K562 (cell line): Measurements from ENCODE around the gene MAST3. TPM values are rescaled to one million over a fixed set of nuclear protein-coding genes. Genes with fewer than 3 reads are reported as not detected.

Experiments used
- GTF2F1 ChIP-seq: IDR thresholded peaks from 2 replicates; pipeline ENCODE4 v1.6.1; 2011; ENCODE audit warnings: low read depth, low read length, improper control_type of control experiment
- HDAC8 ChIP-seq: fragments of 450-650 bp; IDR thresholded peaks from 2 replicates; pipeline ENCODE4 v1.6.1; 2016; ENCODE audit warnings: mild to moderate bottlenecking, missing genetic modification characterization, moderate library complexity, missing compliant biosample characterization
- MIER1 ChIP-seq: fragments of 450-650 bp; IDR thresholded peaks from 2 replicates; pipeline ENCODE4 v1.6.1; 2016; ENCODE audit warnings: antibody characterized with exemption, mild to moderate bottlenecking, low read depth
- POLR3A ChIP-seq: IDR thresholded peaks from 2 replicates; pipeline ENCODE4 v1.6.1; 2011; ENCODE audit warnings: borderline replicate concordance, mild to moderate bottlenecking, moderate library complexity; ENCODE audit not compliant: insufficient read length, insufficient read depth; ENCODE audit errors: extremely low read depth
- PTBP1 ChIP-seq: fragments of 200-400 bp; formaldehyde crosslinking; IDR thresholded peaks from 2 replicates; pipeline ENCODE4 v1.6.1; 2017; ENCODE audit warnings: low read depth, low read length
- TAF15 ChIP-seq: fragments of 200-400 bp; formaldehyde crosslinking; IDR thresholded peaks from 2 replicates; pipeline ENCODE4 v1.6.1; 2017; ENCODE audit warnings: mild to moderate bottlenecking, low read depth, low read length, moderate library complexity
- YY1 ChIP-seq, 3 experiments: IDR thresholded peaks; 2 replicates each; pipeline ENCODE4 v1.6.1; 2011; ENCODE audit warnings: low read length in 2 of 3, mild to moderate bottlenecking in 2 of 3, moderate library complexity in 2 of 3, borderline replicate concordance in 1 of 3, control low read depth in 1 of 3, low read depth in 1 of 3; ENCODE audit not compliant: insufficient read depth in 3 of 3, insufficient replicate concordance in 2 of 3, control insufficient read depth in 1 of 3, insufficient read length in 1 of 3; ENCODE audit errors: extremely low read depth in 1 of 3
- polyA plus RNA-seq, 8 experiments: library from polyadenylated mRNA; depleted of rRNA in 4 of 8; stranded (reverse) in 5 of 8; unstranded in 3 of 8; fragments of >200 nt; fragmentation: Nextera tagmentation in 2 of 8; fragmentation: Illumina TruSeq in 1 of 8; extraction: Ambion mirVana in 2 of 8; extraction: Trizol in 1 of 8; gene quantifications; 2 replicates each; pipeline versions ENCODE4 v1.2.1 to v1.2.3, GENCODE V29; 2011 to 2014; ENCODE audit warnings: inconsistent platforms in 1 of 8, missing spikeins in 1 of 8
- total RNA-seq, 7 experiments: library from RNA; depleted of rRNA in 6 of 7; stranded (reverse); fragments of >200 nt in 6 of 7; fragmentation: Illumina TruSeq in 2 of 7; extraction: Trizol in 2 of 7; gene quantifications; 2 replicates each; pipeline versions ENCODE4 v1.2.1 to v1.2.3, GENCODE V29; 2011 to 2021; ENCODE audit warnings: low replicate concordance in 1 of 7
- TF ChIP-seq, protein P1 (sequence below): fragments of 450-650 bp; conservative IDR thresholded peaks from 2 replicates; pipeline ENCODE4 v1.6.1; 2016; ENCODE audit warnings: missing genetic modification characterization, low read depth, mild to moderate bottlenecking, missing compliant biosample characterization, moderate library complexity
- TF ChIP-seq, protein P2 (sequence below): sonication (generic); formaldehyde crosslinking; IDR thresholded peaks from 2 replicates; pipeline ENCODE4 v1.8.0; 2022; ENCODE audit warnings: missing genetic modification reagents, mild to moderate bottlenecking, borderline replicate concordance
- TF ChIP-seq, protein P3 (sequence below): sonication (generic); formaldehyde crosslinking; IDR thresholded peaks from 2 replicates; pipeline ENCODE4 v1.8.0; 2023; ENCODE audit warnings: missing genetic modification reagents, mild to moderate bottlenecking, borderline replicate concordance
- TF ChIP-seq, protein P4 (sequence below): fragments of 450-650 bp; formaldehyde crosslinking; IDR thresholded peaks from 2 replicates; pipeline ENCODE4 v1.4.0; 2022; ENCODE audit warnings: missing genetic modification characterization
- TF ChIP-seq, protein P5 (sequence below): sonication (generic); formaldehyde crosslinking; IDR thresholded peaks from 2 replicates; pipeline ENCODE4 v1.8.1; 2023; ENCODE audit warnings: mild to moderate bottlenecking, missing genetic modification reagents

The MAST3 gene
- total and polyA plus RNA-seq, 9 of the 15 experiments (the other 6 are each of a cell fraction or from before 2014, with no cell fraction given) = 0.94 to 9.9 (median 2.4) TPM

DNA sequence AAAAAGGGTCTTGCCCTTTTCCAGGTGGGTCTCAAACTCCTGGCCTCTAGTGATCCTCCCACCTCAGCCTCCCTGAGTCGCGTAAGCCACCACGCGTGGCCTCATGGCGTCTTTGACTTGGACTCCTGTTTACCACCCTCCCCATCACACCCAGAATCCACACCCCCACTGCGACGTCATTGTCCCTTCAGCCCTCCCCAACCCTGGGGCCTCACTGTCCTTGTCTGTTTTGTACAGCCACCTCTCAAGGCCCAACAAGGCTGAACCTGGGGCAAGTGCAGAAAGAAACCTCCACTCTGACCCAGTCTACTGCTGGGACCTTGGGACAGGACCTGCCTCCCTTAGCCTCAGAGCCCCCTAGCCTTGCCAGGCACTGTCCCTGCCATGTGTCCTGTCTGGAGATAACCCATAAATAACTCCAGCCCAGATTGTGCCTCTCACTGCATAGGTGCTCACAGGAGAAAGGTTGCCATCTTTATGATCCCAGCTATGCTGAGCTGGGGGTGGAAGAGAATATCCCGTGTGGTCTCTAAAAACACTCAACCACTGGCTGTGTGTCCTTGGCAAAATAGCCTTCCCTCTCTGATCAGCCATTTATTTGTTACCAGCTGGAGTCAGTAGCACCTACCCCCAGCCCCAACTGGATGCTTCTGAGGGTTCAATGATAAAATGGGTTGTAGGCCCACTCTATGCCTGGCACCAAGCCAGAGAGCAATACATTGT is 74.2 kb downstream of the MAST3 start (continued):
- TF ChIP-seq, protein P1, sequence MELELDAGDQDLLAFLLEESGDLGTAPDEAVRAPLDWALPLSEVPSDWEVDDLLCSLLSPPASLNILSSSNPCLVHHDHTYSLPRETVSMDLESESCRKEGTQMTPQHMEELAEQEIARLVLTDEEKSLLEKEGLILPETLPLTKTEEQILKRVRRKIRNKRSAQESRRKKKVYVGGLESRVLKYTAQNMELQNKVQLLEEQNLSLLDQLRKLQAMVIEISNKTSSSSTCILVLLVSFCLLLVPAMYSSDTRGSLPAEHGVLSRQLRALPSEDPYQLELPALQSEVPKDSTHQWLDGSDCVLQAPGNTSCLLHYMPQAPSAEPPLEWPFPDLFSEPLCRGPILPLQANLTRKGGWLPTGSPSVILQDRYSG (tag) = no peak
- TF ChIP-seq MIER1 (0 out of 2 replicates have a peak, but pooled peaks have one; percentile 39), GTF2F1 (no peak), PTBP1 (peak; percentile 76; the same call in 1 of the 2 replicates), POLR3A (no peak), YY1 (IDR thresholded peaks at IDR 0.05; ENCODE audit: borderline replicate concordance in 1 of 3, control insufficient read depth in 1 of 3, extremely low read depth in 1 of 3, insufficient read depth in 3 of 3, insufficient read length in 1 of 3, insufficient replicate concordance in 2 of 3, low read depth in 1 of 3, low read length in 2 of 3) (no peak), TAF15 (no peak), HDAC8 (tag) (no peak)
- TF ChIP-seq, protein P2, sequence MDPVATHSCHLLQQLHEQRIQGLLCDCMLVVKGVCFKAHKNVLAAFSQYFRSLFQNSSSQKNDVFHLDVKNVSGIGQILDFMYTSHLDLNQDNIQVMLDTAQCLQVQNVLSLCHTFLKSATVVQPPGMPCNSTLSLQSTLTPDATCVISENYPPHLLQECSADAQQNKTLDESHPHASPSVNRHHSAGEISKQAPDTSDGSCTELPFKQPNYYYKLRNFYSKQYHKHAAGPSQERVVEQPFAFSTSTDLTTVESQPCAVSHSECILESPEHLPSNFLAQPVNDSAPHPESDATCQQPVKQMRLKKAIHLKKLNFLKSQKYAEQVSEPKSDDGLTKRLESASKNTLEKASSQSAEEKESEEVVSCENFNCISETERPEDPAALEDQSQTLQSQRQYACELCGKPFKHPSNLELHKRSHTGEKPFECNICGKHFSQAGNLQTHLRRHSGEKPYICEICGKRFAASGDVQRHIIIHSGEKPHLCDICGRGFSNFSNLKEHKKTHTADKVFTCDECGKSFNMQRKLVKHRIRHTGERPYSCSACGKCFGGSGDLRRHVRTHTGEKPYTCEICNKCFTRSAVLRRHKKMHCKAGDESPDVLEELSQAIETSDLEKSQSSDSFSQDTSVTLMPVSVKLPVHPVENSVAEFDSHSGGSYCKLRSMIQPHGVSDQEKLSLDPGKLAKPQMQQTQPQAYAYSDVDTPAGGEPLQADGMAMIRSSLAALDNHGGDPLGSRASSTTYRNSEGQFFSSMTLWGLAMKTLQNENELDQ (CRISPR knock-in tag) = no peak
- TF ChIP-seq, protein P3, sequence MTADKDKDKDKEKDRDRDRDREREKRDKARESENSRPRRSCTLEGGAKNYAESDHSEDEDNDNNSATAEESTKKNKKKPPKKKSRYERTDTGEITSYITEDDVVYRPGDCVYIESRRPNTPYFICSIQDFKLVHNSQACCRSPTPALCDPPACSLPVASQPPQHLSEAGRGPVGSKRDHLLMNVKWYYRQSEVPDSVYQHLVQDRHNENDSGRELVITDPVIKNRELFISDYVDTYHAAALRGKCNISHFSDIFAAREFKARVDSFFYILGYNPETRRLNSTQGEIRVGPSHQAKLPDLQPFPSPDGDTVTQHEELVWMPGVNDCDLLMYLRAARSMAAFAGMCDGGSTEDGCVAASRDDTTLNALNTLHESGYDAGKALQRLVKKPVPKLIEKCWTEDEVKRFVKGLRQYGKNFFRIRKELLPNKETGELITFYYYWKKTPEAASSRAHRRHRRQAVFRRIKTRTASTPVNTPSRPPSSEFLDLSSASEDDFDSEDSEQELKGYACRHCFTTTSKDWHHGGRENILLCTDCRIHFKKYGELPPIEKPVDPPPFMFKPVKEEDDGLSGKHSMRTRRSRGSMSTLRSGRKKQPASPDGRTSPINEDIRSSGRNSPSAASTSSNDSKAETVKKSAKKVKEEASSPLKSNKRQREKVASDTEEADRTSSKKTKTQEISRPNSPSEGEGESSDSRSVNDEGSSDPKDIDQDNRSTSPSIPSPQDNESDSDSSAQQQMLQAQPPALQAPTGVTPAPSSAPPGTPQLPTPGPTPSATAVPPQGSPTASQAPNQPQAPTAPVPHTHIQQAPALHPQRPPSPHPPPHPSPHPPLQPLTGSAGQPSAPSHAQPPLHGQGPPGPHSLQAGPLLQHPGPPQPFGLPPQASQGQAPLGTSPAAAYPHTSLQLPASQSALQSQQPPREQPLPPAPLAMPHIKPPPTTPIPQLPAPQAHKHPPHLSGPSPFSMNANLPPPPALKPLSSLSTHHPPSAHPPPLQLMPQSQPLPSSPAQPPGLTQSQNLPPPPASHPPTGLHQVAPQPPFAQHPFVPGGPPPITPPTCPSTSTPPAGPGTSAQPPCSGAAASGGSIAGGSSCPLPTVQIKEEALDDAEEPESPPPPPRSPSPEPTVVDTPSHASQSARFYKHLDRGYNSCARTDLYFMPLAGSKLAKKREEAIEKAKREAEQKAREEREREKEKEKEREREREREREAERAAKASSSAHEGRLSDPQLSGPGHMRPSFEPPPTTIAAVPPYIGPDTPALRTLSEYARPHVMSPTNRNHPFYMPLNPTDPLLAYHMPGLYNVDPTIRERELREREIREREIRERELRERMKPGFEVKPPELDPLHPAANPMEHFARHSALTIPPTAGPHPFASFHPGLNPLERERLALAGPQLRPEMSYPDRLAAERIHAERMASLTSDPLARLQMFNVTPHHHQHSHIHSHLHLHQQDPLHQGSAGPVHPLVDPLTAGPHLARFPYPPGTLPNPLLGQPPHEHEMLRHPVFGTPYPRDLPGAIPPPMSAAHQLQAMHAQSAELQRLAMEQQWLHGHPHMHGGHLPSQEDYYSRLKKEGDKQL (CRISPR knock-in tag) = no peak
- TF ChIP-seq, protein P4, sequence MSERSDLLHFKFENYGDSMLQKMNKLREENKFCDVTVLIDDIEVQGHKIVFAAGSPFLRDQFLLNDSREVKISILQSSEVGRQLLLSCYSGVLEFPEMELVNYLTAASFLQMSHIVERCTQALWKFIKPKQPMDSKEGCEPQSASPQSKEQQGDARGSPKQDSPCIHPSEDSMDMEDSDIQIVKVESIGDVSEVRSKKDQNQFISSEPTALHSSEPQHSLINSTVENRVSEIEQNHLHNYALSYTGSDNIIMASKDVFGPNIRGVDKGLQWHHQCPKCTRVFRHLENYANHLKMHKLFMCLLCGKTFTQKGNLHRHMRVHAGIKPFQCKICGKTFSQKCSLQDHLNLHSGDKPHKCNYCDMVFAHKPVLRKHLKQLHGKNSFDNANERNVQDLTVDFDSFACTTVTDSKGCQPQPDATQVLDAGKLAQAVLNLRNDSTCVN (CRISPR knock-in tag) = no peak
- TF ChIP-seq, protein P5, sequence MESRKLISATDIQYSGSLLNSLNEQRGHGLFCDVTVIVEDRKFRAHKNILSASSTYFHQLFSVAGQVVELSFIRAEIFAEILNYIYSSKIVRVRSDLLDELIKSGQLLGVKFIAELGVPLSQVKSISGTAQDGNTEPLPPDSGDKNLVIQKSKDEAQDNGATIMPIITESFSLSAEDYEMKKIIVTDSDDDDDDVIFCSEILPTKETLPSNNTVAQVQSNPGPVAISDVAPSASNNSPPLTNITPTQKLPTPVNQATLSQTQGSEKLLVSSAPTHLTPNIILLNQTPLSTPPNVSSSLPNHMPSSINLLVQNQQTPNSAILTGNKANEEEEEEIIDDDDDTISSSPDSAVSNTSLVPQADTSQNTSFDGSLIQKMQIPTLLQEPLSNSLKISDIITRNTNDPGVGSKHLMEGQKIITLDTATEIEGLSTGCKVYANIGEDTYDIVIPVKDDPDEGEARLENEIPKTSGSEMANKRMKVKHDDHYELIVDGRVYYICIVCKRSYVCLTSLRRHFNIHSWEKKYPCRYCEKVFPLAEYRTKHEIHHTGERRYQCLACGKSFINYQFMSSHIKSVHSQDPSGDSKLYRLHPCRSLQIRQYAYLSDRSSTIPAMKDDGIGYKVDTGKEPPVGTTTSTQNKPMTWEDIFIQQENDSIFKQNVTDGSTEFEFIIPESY (CRISPR knock-in tag) = peak; percentile 70
